K562 (cell line): Measurements from ENCODE around the gene ANKRD34A. TPM values are rescaled to one million over a fixed set of nuclear protein-coding genes. Genes with fewer than 3 reads are reported as not detected.
A peak's percentile ranks its signal among the peaks of the same experiment; 100 is the strongest.
"Not testable (repeated sequence)": the region's sequence is repeated elsewhere in the genome, so short reads cannot be mapped to it uniquely, and the experiment has no call there.

Source experiments
- ATAC-seq: fragments of 200-7000 bp; cut with Tn5 transposase; 3 replicates; pipeline ENCODE4 v1.9.1; 2020; ENCODE audit warnings: moderate library complexity
- BruUV-seq: library from RNA; stranded (reverse); fragments of 400-500 nt; replicated peaks from 2 replicates; lab custom pipeline; 2021; lab: Mats Ljungman, UMichigan
- CTCF ChIA-PET: fragments of 300-600 bp; formaldehyde crosslinking; extraction: SDS; loops from one replicate; lab custom pipeline; 2021; ENCODE audit warnings: low intra/inter-chr PET ratio; lab: Yijun Ruan, JAX
- POLR2A ChIA-PET: fragments of 300-600, 350-650 bp; sonication (Branson Sonifier 250); formaldehyde crosslinking; extraction: SDS; loops from one replicate; lab custom pipeline; 2021; ENCODE audit warnings: antibody characterized with exemption, inconsistent platforms; lab: Yijun Ruan, JAX
- DNase-seq, 4 experiments: peaks; one replicate each; pipeline versions ENCODE4 v3.0.0 to v3.0.0-alpha.2; 2011 to 2018; ENCODE audit warnings: low spot score in 3 of 4, mixed read lengths in 3 of 4; ENCODE audit errors: extremely low read depth in 1 of 4
- FAIRE-seq: peaks from 2 replicates; lab custom pipeline; 2011; peaks lifted over from hg19 to GRCh38; lab: Jason Lieb, UNC
- H2AFZ ChIP-seq: 2 replicates; pipeline ENCODE4 v1.6.0; 2011; ENCODE audit warnings: low read depth, low read length, control low read depth, inconsistent platforms
- H3K27ac ChIP-seq: fragments of 200-600 bp; 3 replicates; pipeline ENCODE4 v1.8.0; 2011; ENCODE audit warnings: low read depth, mild to moderate bottlenecking, control low read depth, inconsistent platforms, low read length, moderate library complexity, mixed read lengths; ENCODE audit errors: extremely low read depth
- H3K27me3 ChIP-seq, 2 experiments: fragments of 300-600 bp in 1 of 2; 2 replicates in 1 of 2; 3 replicates in 1 of 2; pipeline versions ENCODE4 v1.6.0 to v1.8.0; 2011; ENCODE audit warnings: inconsistent platforms in 2 of 2, low read length in 2 of 2, mild to moderate bottlenecking in 1 of 2, mixed read lengths in 1 of 2, moderate library complexity in 1 of 2; ENCODE audit not compliant: control insufficient read depth in 2 of 2, insufficient read depth in 2 of 2
- H3K36me3 ChIP-seq: fragments of 300-600 bp; 3 replicates; pipeline ENCODE4 v1.8.0; 2011; ENCODE audit warnings: mild to moderate bottlenecking, low read length, inconsistent platforms; ENCODE audit not compliant: control insufficient read depth, insufficient read depth
- H3K4me1 ChIP-seq, 2 experiments: fragments of 200-600 bp in 1 of 2; replicated peaks in 1 of 2; 2 replicates in 1 of 2; 3 replicates in 1 of 2; pipeline versions ENCODE4 v1.5.1 to v1.8.0; 2011; ENCODE audit warnings: inconsistent platforms in 2 of 2, low read length in 2 of 2, mild to moderate bottlenecking in 1 of 2, mixed read lengths in 1 of 2, moderate library complexity in 1 of 2; ENCODE audit not compliant: control insufficient read depth in 2 of 2, insufficient read depth in 2 of 2
- H3K4me2 ChIP-seq: 2 replicates; pipeline ENCODE4 v1.6.1; 2011; ENCODE audit warnings: low read length, control low read depth, inconsistent platforms, mixed read lengths; ENCODE audit not compliant: insufficient read depth
- H3K4me3 ChIP-seq: fragments of 200-600 bp; sonication (generic), shearing (Covaris generic); 2 replicates; pipeline ENCODE4 v1.5.1; 2016; ENCODE audit warnings: control low read depth, inconsistent platforms
- H3K79me2 ChIP-seq: fragments of 200-600 bp; 3 replicates; pipeline ENCODE4 v1.8.0; 2011; ENCODE audit warnings: low read length, inconsistent platforms; ENCODE audit not compliant: control insufficient read depth, insufficient read depth
- H3K9ac ChIP-seq, 2 experiments: 2 replicates each; pipeline versions ENCODE4 v1.6.0 to v1.6.1; 2011; ENCODE audit warnings: low read depth in 2 of 2, low read length in 2 of 2, control low read depth in 1 of 2, inconsistent platforms in 1 of 2, mild to moderate bottlenecking in 1 of 2, mixed read lengths in 1 of 2; ENCODE audit not compliant: insufficient read depth in 1 of 2
- H3K9me1 ChIP-seq: one replicate; pipeline ENCODE4 v1.6.0; 2011; ENCODE audit warnings: inconsistent platforms, mild to moderate bottlenecking, low read length, moderate library complexity; ENCODE audit not compliant: control insufficient read depth, insufficient read depth
- H3K9me3 ChIP-seq: replicated peaks from 2 replicates; pipeline ENCODE4 v1.5.1; 2011; ENCODE audit warnings: low read depth, low read length, inconsistent platforms; ENCODE audit not compliant: control insufficient read depth, insufficient read depth
- H4K20me1 ChIP-seq: replicated peaks from 2 replicates; pipeline ENCODE4 v1.6.1; 2011; ENCODE audit warnings: low read length, inconsistent platforms, mixed read lengths; ENCODE audit not compliant: control insufficient read depth, insufficient read depth
- BCOR ChIP-seq: fragments of 450-650 bp; IDR thresholded peaks from 2 replicates; pipeline ENCODE4 v1.6.1; 2016
- KDM1A ChIP-seq, 2 experiments: fragments of 450-650 bp; IDR thresholded peaks; 2 replicates each; pipeline ENCODE4 v1.6.1; 2016; ENCODE audit warnings: mild to moderate bottlenecking in 2 of 2
- WGBS: fragments of 100-300 bp; shearing (Covaris generic); methylation state at CpG from one replicate; pipeline ENCODE4 v1.1.6; 2016; ENCODE audit warnings: low coverage, mixed read lengths; ENCODE audit not compliant: insufficient coverage; ENCODE audit errors: missing lambda C conversion rate; 5-methylcytosine and 5-hydroxymethylcytosine counted together
- in situ Hi-C: fragments of 300-500 bp; cut with MboI; formaldehyde crosslinking; loops from 4 replicates; pipeline ENCODE4 v1.15.0; 2018; ENCODE audit warnings: inconsistent platforms, mixed read lengths
- intact Hi-C: fragments of 100-400 bp; cut with micrococcal nuclease; formaldehyde crosslinking; loops from 2 replicates; pipeline ENCODE4 v1.14.2; 2022
- polyA plus RNA-seq, 8 experiments: library from polyadenylated mRNA; depleted of rRNA in 4 of 8; stranded (reverse) in 5 of 8; unstranded in 3 of 8; fragments of >200 nt; fragmentation: Nextera tagmentation in 2 of 8; fragmentation: Illumina TruSeq in 1 of 8; extraction: Ambion mirVana in 2 of 8; extraction: Trizol in 1 of 8; gene quantifications; 2 replicates each; pipeline versions ENCODE4 v1.2.1 to v1.2.3, GENCODE V29; 2011 to 2014; ENCODE audit warnings: inconsistent platforms in 1 of 8, missing spikeins in 1 of 8
- total RNA-seq, 7 experiments: library from RNA; depleted of rRNA in 6 of 7; stranded (reverse); fragments of >200 nt in 6 of 7; fragmentation: Illumina TruSeq in 2 of 7; extraction: Trizol in 2 of 7; gene quantifications; 2 replicates each; pipeline versions ENCODE4 v1.2.1 to v1.2.3, GENCODE V29; 2011 to 2021; ENCODE audit warnings: low replicate concordance in 1 of 7
- TF ChIP-seq, protein P1 (sequence below), 2 experiments: IDR thresholded peaks in 1 of 2; conservative IDR thresholded peaks in 1 of 2; 2 replicates each; pipeline ENCODE4 v1.6.1; 2016; ENCODE audit warnings: low read depth in 2 of 2, mild to moderate bottlenecking in 1 of 2, missing compliant biosample characterization in 1 of 2, missing genetic modification characterization in 1 of 2, moderate library complexity in 1 of 2

The ANKRD34A gene
- total and polyA plus RNA-seq, 9 of the 15 experiments (the other 6 are each of a cell fraction or from before 2014, with no cell fraction given) = 0.06 to 1.6 (median 0.43) TPM

DNA sequence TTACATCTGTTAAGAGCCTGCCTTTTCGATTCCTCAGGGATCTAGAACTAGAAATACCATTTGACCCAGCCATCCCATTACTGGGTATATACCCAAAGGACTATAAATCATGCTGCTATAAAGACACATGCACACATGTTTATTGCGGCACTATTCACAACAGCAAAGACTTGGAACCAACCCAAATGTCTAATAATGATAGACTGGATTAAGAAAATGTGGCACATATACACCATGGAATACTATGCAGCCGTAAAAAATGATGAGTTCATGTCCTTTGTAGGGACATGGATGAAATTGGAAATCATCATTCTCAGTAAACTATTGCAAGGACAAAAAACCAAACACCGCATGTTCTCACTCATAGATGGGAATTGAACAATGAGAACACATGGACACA lies 44.1 kb downstream of the ANKRD34A start:
- ATAC-seq, H3K9me3 ChIP-seq, DNase-seq, H3K27ac ChIP-seq, in situ Hi-C loops, H4K20me1 ChIP-seq, H3K27me3 ChIP-seq, POLR2A ChIA-PET, BruUV-seq, H3K4me3 ChIP-seq, H3K79me2 ChIP-seq, intact Hi-C loops, H2AFZ ChIP-seq, H3K9ac ChIP-seq, FAIRE-seq, H3K9me1 ChIP-seq: not testable (repeated sequence)
- CTCF ChIA-PET = interaction anchor here (0.7 kb wide), 1 partner anchor 93 kb away, joined by 3 read pairs; no protein-coding TSS in a partner anchor
- Histone ChIP-seq H3K4me2 (peak overlapping the region; percentile 93; the same call in 1 of the 2 replicates), H3K4me1 (peaks cover 7 to 23% of the 10 kb centered on the region in 2 experiments; a peak in 4 of 5 replicates), H3K36me3 (peaks cover 26% of the 10 kb centered on the region; the same call in 2 of the 3 replicates)
- 68% methylated on average over 2 of the region's 4 CpGs for WGBS
- TF ChIP-seq BCOR = peak; percentile 54
- TF ChIP-seq KDM1A (IDR thresholded peaks at IDR 0.05) = peak in 1 of 2 experiments; percentile 53; a peak in 1 of 4 replicates
- TF ChIP-seq, protein P1, sequence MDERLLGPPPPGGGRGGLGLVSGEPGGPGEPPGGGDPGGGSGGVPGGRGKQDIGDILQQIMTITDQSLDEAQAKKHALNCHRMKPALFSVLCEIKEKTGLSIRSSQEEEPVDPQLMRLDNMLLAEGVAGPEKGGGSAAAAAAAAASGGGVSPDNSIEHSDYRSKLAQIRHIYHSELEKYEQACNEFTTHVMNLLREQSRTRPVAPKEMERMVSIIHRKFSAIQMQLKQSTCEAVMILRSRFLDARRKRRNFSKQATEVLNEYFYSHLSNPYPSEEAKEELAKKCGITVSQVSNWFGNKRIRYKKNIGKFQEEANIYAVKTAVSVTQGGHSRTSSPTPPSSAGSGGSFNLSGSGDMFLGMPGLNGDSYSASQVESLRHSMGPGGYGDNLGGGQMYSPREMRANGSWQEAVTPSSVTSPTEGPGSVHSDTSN (CRISPR knock-in tag; IDR thresholded peaks at IDR 0.05; ENCODE audit: low read depth) = not testable (repeated sequence)
- TF ChIP-seq, protein P1 (tag; conservative IDR thresholded peaks at IDR 0.05; ENCODE audit: low read depth) = 0 out of 2 replicates have a peak, but pooled peaks have one; percentile 11
